Measurements from ENCODE around the gene PCED1B. TPM values are rescaled to one million over a fixed set of nuclear protein-coding genes. Genes with fewer than 3 reads are reported as not detected.

The PCED1B gene
- total and polyA plus RNA-seq, 2 donors (not counting 1 experiment from before 2014, with no cell fraction given), result 26.2 to 45.8 TPM

- ChIA-PET POLR2A (no interaction called here), CTCF (no interaction called here)
- peaks cover 0 to 2% of the 10 kb centered on the region in 2 donors for H3K4me1 ChIP-seq (ENCODE audit: control insufficient read depth in 2 of 2, insufficient read depth in 2 of 2, low read length in 2 of 2)
- H4K20me1 ChIP-seq (ENCODE audit: control insufficient read depth, insufficient read depth, low read length, poor library complexity, severe bottlenecking), result no peaks in the 10 kb centered on the region
- Mint-ChIP-seq H3K9me3 (ENCODE audit: insufficient read depth) (no peaks in the 10 kb centered on the region), H3K27ac (no peak overlapping the region), H3K4me3 (no peak overlapping the region), H3K4me1 (peaks cover 7% of the 10 kb centered on the region), H3K27me3 (no peaks in the 10 kb centered on the region)
- intact Hi-C loops (cut with micrococcal nuclease), result no loop called here
- H3K4me2 ChIP-seq (replicated peaks; ENCODE audit: low read depth, low read length, poor library complexity, severe bottlenecking), result no peak overlapping the region
- H3K27me3 ChIP-seq (replicated peaks in 1 of 4; ENCODE audit: control extremely low read depth in 1 of 4, control insufficient read depth in 3 of 4, insufficient read depth in 4 of 4, low read length in 3 of 4), result no peaks in the 10 kb centered on the region
- ATAC-seq (ENCODE audit: low read depth), result no peak
- H3K36me3 ChIP-seq (replicated peaks in 1 of 2; ENCODE audit: control extremely low read depth in 1 of 2, control insufficient read depth in 1 of 2, extremely low read depth in 1 of 2, insufficient read depth in 2 of 2, low read length in 1 of 2), result no peaks in the 10 kb centered on the region
- H2AFZ ChIP-seq (ENCODE audit: insufficient read depth, low read depth, low read length, poor library complexity, severe bottlenecking), result no peak overlapping the region
- no peak overlapping the region for H3K9ac ChIP-seq (ENCODE audit: low read length)
- H3K27ac ChIP-seq (ENCODE audit: low read length in 2 of 2), result no peak overlapping the region
- H3K4me3 ChIP-seq (ENCODE audit: control extremely low read depth in 1 of 5, extremely low read depth in 1 of 5, insufficient read depth in 1 of 5, low read depth in 2 of 5, low read length in 4 of 5), result no peak overlapping the region
- no peak for DNase-seq
- WGBS (ENCODE audit: insufficient coverage), result no CpG with 5 or more reads among the region's 3 CpGs
- TF ChIP-seq CTCF (IDR thresholded peaks at IDR 0.05) (no peak), EZH2 (IDR thresholded peaks at IDR 0.05; ENCODE audit: borderline replicate concordance, insufficient read depth, low read depth, low read length, poor library complexity, severe bottlenecking) (no peak)
- no peaks in the 10 kb centered on the region for H3K9me3 ChIP-seq (ENCODE audit: control extremely low read depth in 1 of 3, control insufficient read depth in 2 of 3, insufficient read depth in 1 of 3, low read length in 2 of 3)
- no peaks in the 10 kb centered on the region for H3K79me2 ChIP-seq (ENCODE audit: control insufficient read depth, insufficient read depth, low read length)
Measured at GRCh38 chr12:47120736-47121135, 41.3 kb downstream of the PCED1B start.

GRCh38 chr12:47121146-47121545 lies 41.7 kb downstream of the PCED1B start:
- Histone ChIP-seq H2AFZ (ENCODE audit: insufficient read depth, low read depth, low read length, poor library complexity, severe bottlenecking) (no peak overlapping the region), H3K9ac (ENCODE audit: low read length) (no peak overlapping the region), H3K4me3 (ENCODE audit: control extremely low read depth in 1 of 5, extremely low read depth in 1 of 5, insufficient read depth in 1 of 5, low read depth in 2 of 5, low read length in 4 of 5) (no peak overlapping the region), H4K20me1 (ENCODE audit: control insufficient read depth, insufficient read depth, low read length, poor library complexity, severe bottlenecking) (no peaks in the 10 kb centered on the region), H3K79me2 (ENCODE audit: control insufficient read depth, insufficient read depth, low read length) (no peaks in the 10 kb centered on the region), H3K36me3 (replicated peaks in 1 of 2; ENCODE audit: control extremely low read depth in 1 of 2, control insufficient read depth in 1 of 2, extremely low read depth in 1 of 2, insufficient read depth in 2 of 2, low read length in 1 of 2) (no peaks in the 10 kb centered on the region), H3K27ac (ENCODE audit: low read length in 2 of 2) (no peak overlapping the region), H3K27me3 (replicated peaks in 1 of 4; ENCODE audit: control extremely low read depth in 1 of 4, control insufficient read depth in 3 of 4, insufficient read depth in 4 of 4, low read length in 3 of 4) (no peaks in the 10 kb centered on the region), H3K4me2 (replicated peaks; ENCODE audit: low read depth, low read length, poor library complexity, severe bottlenecking) (no peak overlapping the region), H3K9me3 (ENCODE audit: control extremely low read depth in 1 of 3, control insufficient read depth in 2 of 3, insufficient read depth in 1 of 3, low read length in 2 of 3) (no peaks in the 10 kb centered on the region), H3K4me1 (ENCODE audit: control insufficient read depth in 2 of 2, insufficient read depth in 2 of 2, low read length in 2 of 2) (peaks cover 0 to 2% of the 10 kb centered on the region in 2 donors)
- Mint-ChIP-seq H3K27ac (no peak overlapping the region), H3K4me1 (peaks cover 7% of the 10 kb centered on the region), H3K9me3 (ENCODE audit: insufficient read depth) (no peaks in the 10 kb centered on the region), H3K4me3 (no peak overlapping the region), H3K27me3 (no peaks in the 10 kb centered on the region)
- ChIA-PET POLR2A (no interaction called here), CTCF (no interaction called here)
- DNase-seq (no peak), ATAC-seq (ENCODE audit: low read depth) (no peak)
- intact Hi-C loops (cut with micrococcal nuclease), result no loop called here
- TF ChIP-seq EZH2 (IDR thresholded peaks at IDR 0.05; ENCODE audit: borderline replicate concordance, insufficient read depth, low read depth, low read length, poor library complexity, severe bottlenecking) (no peak), CTCF (IDR thresholded peaks at IDR 0.05) (no peak)
- 100% methylated on average over 2 of the region's 5 CpGs for WGBS (ENCODE audit: insufficient coverage)
